SK-N-SH (cell line): ENCODE measurements around the gene KLHDC8A. TPM values are rescaled to one million over a fixed set of nuclear protein-coding genes. Genes with fewer than 3 reads are reported as not detected.

Source experiments
- CTCF ChIA-PET: fragments of 300-600, 350-600 bp; formaldehyde crosslinking; extraction: SDS; loops from one replicate; lab custom pipeline; 2021; lab: Yijun Ruan, JAX
- POLR2A ChIA-PET: fragments of 350-600 bp; sonication (Branson Sonifier 250); formaldehyde crosslinking; extraction: SDS; loops from one replicate; lab custom pipeline; 2020; ENCODE audit warnings: antibody characterized with exemption, inconsistent platforms; lab: Yijun Ruan, JAX
- DNase-seq: peaks from one replicate; pipeline ENCODE4 v3.0.0; 2012
- H2AFZ ChIP-seq: fragments of 200-600 bp; sonication (generic); 2 replicates; pipeline ENCODE4 v1.8.1; 2016; ENCODE audit warnings: antibody characterized with exemption, mild to moderate bottlenecking, low read depth
- H3F3A ChIP-seq: fragments of 200-600 bp; sonication (generic); replicated peaks from 2 replicates; pipeline ENCODE3; 2016; ENCODE audit warnings: antibody characterized with exemption, mild to moderate bottlenecking; ENCODE audit not compliant: insufficient read depth
- H3K27ac ChIP-seq, 2 experiments: fragments of 200-500 bp in 1 of 2; fragments of 200-600 bp in 1 of 2; sonication (Bioruptor generic) in 1 of 2; sonication (generic), shearing (Covaris generic) in 1 of 2; 2 replicates each; pipeline versions ENCODE4 v1.5.1 to v1.6.1; 2014 to 2016; ENCODE audit warnings: low read depth in 2 of 2, inconsistent platforms in 1 of 2, low read length in 1 of 2, mild to moderate bottlenecking in 1 of 2, mixed read lengths in 1 of 2
- H3K27me3 ChIP-seq: fragments of 200-600 bp; sonication (generic), shearing (Covaris generic); 2 replicates; pipeline ENCODE4 v1.6.1; 2016; ENCODE audit warnings: mixed run types; ENCODE audit not compliant: insufficient read depth
- H3K36me3 ChIP-seq, 2 experiments: fragments of 200-500 bp in 1 of 2; fragments of 200-600 bp in 1 of 2; sonication (Bioruptor generic) in 1 of 2; sonication (generic) in 1 of 2; replicated peaks in 1 of 2; 2 replicates each; pipeline versions ENCODE3 to v1.5.1; 2014 to 2016; ENCODE audit warnings: low read length in 1 of 2, mild to moderate bottlenecking in 1 of 2; ENCODE audit not compliant: insufficient read depth in 2 of 2, control insufficient read depth in 1 of 2
- H3K4me1 ChIP-seq, 2 experiments: fragments of 200-500 bp in 1 of 2; fragments of 200-600 bp in 1 of 2; sonication (Bioruptor generic) in 1 of 2; sonication (generic), shearing (Covaris generic) in 1 of 2; 2 replicates each; pipeline versions ENCODE4 v1.5.1 to v1.6.1; 2014 to 2016; ENCODE audit warnings: low read depth in 1 of 2, low read length in 1 of 2, mixed run types in 1 of 2; ENCODE audit not compliant: insufficient read depth in 2 of 2, control insufficient read depth in 1 of 2
- H3K4me2 ChIP-seq: fragments of 200-600 bp; sonication (generic), shearing (Covaris generic); 2 replicates; pipeline ENCODE4 v1.6.1; 2017; ENCODE audit warnings: mixed run types
- H3K4me3 ChIP-seq, 2 experiments: fragments of 200-500 bp in 1 of 2; fragments of 200-600 bp in 1 of 2; sonication (Bioruptor generic) in 1 of 2; sonication (generic), shearing (Covaris generic) in 1 of 2; 2 replicates each; pipeline versions ENCODE4 v1.5.1 to v1.8.1; 2014 to 2016; ENCODE audit warnings: low read depth in 2 of 2, inconsistent platforms in 1 of 2, low read length in 1 of 2, mild to moderate bottlenecking in 1 of 2, mixed read lengths in 1 of 2, moderate library complexity in 1 of 2
- H3K79me2 ChIP-seq: fragments of 200-600 bp; sonication (generic); 2 replicates; pipeline ENCODE4 v1.8.1; 2017; ENCODE audit warnings: mild to moderate bottlenecking; ENCODE audit not compliant: insufficient read depth
- H3K9ac ChIP-seq: fragments of 200-600 bp; sonication (generic); 2 replicates; pipeline ENCODE4 v1.6.1; 2017; ENCODE audit warnings: mixed run types
- H3K9me2 ChIP-seq: fragments of 200-600 bp; sonication (generic); 2 replicates; pipeline ENCODE4 v1.6.1; 2017; ENCODE audit warnings: mixed run types
- H3K9me3 ChIP-seq: fragments of 200-600 bp; sonication (generic); 2 replicates; pipeline ENCODE4 v1.6.1; 2017; ENCODE audit warnings: mixed run types, mild to moderate bottlenecking, moderate library complexity
- H4K20me1 ChIP-seq: fragments of 200-600 bp; sonication (generic); 2 replicates; pipeline ENCODE4 v1.6.1; 2017; ENCODE audit warnings: mild to moderate bottlenecking, mixed run types; ENCODE audit not compliant: insufficient read depth
- CHD2 ChIP-seq: fragments of 150-350 bp; IDR thresholded peaks from 2 replicates; pipeline ENCODE4 v1.6.1; 2018; ENCODE audit warnings: low read length; ENCODE audit not compliant: partially characterized antibody
- CTCF ChIP-seq: fragments of 200-600 bp; sonication (generic); IDR thresholded peaks from 2 replicates; pipeline ENCODE4 v1.6.1; 2017; ENCODE audit warnings: antibody characterized with exemption, mild to moderate bottlenecking, moderate library complexity
- ELF1 ChIP-seq: IDR thresholded peaks from 2 replicates; pipeline ENCODE4 v1.4.0; 2012
- EP300 ChIP-seq, 2 experiments: IDR thresholded peaks; 2 replicates each; pipeline versions ENCODE4 v1.4.0 to v1.6.1; 2012; ENCODE audit warnings: borderline replicate concordance in 1 of 2, low read depth in 1 of 2, low read length in 1 of 2
- FOXM1 ChIP-seq: IDR thresholded peaks from 2 replicates; pipeline ENCODE4 v1.4.0; 2012; ENCODE audit warnings: low read depth, mild to moderate bottlenecking
- IRF3 ChIP-seq: fragments of 150-350 bp; IDR thresholded peaks from 2 replicates; pipeline ENCODE4 v1.6.1; 2016; ENCODE audit warnings: mild to moderate bottlenecking, low read depth, low read length
- MAX ChIP-seq: IDR thresholded peaks from 2 replicates; pipeline ENCODE4 v1.4.0; 2012; ENCODE audit warnings: low read depth
- MXI1 ChIP-seq: IDR thresholded peaks from 2 replicates; pipeline ENCODE4 v1.6.1; 2012; ENCODE audit warnings: mild to moderate bottlenecking, low read depth, low read length, improper control_type of control experiment
- NFIC ChIP-seq: IDR thresholded peaks from 2 replicates; pipeline ENCODE4 v1.4.0; 2012; ENCODE audit warnings: borderline replicate concordance
- NRF1 ChIP-seq: IDR thresholded peaks from 2 replicates; pipeline ENCODE4 v1.6.1; 2012; ENCODE audit warnings: low read depth, mild to moderate bottlenecking, low read length
- PBX3 ChIP-seq: IDR thresholded peaks from 2 replicates; pipeline ENCODE4; 2012
- REST ChIP-seq: IDR thresholded peaks from 2 replicates; pipeline ENCODE4 v1.6.1; 2012; ENCODE audit warnings: mild to moderate bottlenecking, low read depth, low read length, moderate library complexity
- RFX5 ChIP-seq: IDR thresholded peaks from 2 replicates; pipeline ENCODE4 v1.6.1; 2012; ENCODE audit warnings: mild to moderate bottlenecking, improper control_type of control experiment, low read length
- SIN3A ChIP-seq: IDR thresholded peaks from 2 replicates; pipeline ENCODE4 v1.6.1; 2012; ENCODE audit warnings: low read depth, mild to moderate bottlenecking, low read length, moderate library complexity, borderline replicate concordance
- SMC3 ChIP-seq: IDR thresholded peaks from 2 replicates; pipeline ENCODE4 v1.6.1; 2012; ENCODE audit warnings: low read depth, low read length, improper control_type of control experiment
- TCF12 ChIP-seq: IDR thresholded peaks from 2 replicates; pipeline ENCODE4 v1.4.0; 2012
- USF1 ChIP-seq: IDR thresholded peaks from 2 replicates; pipeline ENCODE4 v1.4.0; 2012; ENCODE audit warnings: low read depth, borderline replicate concordance
- USF2 ChIP-seq: fragments of 150-350 bp; IDR thresholded peaks from 2 replicates; pipeline ENCODE4 v1.6.1; 2017; ENCODE audit warnings: antibody characterized with exemption, low read length, low read depth, borderline replicate concordance
- ZBTB33 ChIP-seq: IDR thresholded peaks from 2 replicates; pipeline ENCODE4 v1.4.0; 2012; ENCODE audit warnings: low read depth, borderline replicate concordance
- WGBS: methylation state at CpG from one replicate; pipeline ENCODE4 v1.1.6; 2017; ENCODE audit warnings: low lambda C conversion rate; 5-methylcytosine and 5-hydroxymethylcytosine counted together
- polyA plus RNA-seq, 3 experiments: library from polyadenylated mRNA; depleted of rRNA; stranded (reverse); fragments of >200 nt; gene quantifications; 2 replicates each; pipeline ENCODE4 v1.2.3, GENCODE V29; 2012

Gene KLHDC8A
- polyA plus RNA-seq, 1 of the 3 experiments (the other 2 are of a cell fraction), result 0.02 TPM

- H2AFZ ChIP-seq, result no peak overlapping the region
- peak overlapping the region in 1 of 2 experiments; percentile 97; a peak in 2 of 4 replicates for H3K27ac ChIP-seq
- H3F3A ChIP-seq, result peaks cover 28% of the 10 kb centered on the region
- POLR2A ChIA-PET, result no interaction called here
- DNase-seq, result no peak
- WGBS, result 92% methylated on average over 2 of the region's 20 CpGs
- peaks cover 13% of the 10 kb centered on the region; the same call in 1 of the 2 replicates for H3K79me2 ChIP-seq
- CTCF ChIA-PET, result interaction anchor here (0.7 to 46.8 kb wide), 4 partner anchors 22 to 51 kb away, joined by 3 to 1368 read pairs (median 8); no protein-coding TSS in a partner anchor
- H3K27me3 ChIP-seq, result no peaks in the 10 kb centered on the region
- peaks cover 20 to 29% of the 10 kb centered on the region in 2 experiments for H3K36me3 ChIP-seq
- H3K9ac ChIP-seq, result no peak overlapping the region
- TF ChIP-seq FOXM1 (no peak), USF2 (no peak), TCF12 (no peak), MXI1 (no peak), SMC3 (no peak), ELF1 (no peak), NFIC (no peak), IRF3 (no peak), CHD2 (no peak), NRF1 (no peak), PBX3 (no peak), EP300 (IDR thresholded peaks at IDR 0.05; ENCODE audit: borderline replicate concordance in 1 of 2, low read depth in 1 of 2, low read length in 1 of 2) (no peak), USF1 (no peak), RFX5 (no peak), SIN3A (no peak), REST (no peak), MAX (no peak), CTCF (no peak), ZBTB33 (no peak)
- H3K4me1 ChIP-seq, result peaks cover 3 to 31% of the 10 kb centered on the region in 2 experiments; a peak in 3 of 4 replicates
- H3K9me2 ChIP-seq, result no peaks in the 10 kb centered on the region
- H3K4me2 ChIP-seq, result no peak overlapping the region
- no peaks in the 10 kb centered on the region for H3K9me3 ChIP-seq
- H3K4me3 ChIP-seq, result no peak overlapping the region
- no peaks in the 10 kb centered on the region for H4K20me1 ChIP-seq
Observed at GRCh38 chr1:205303247-205303888, 53.4 kb downstream of the KLHDC8A start.
